ENCODE data around the gene MATN3.

GRCh38 chr2:20005067-20005627 is 7.3 kb downstream of the MATN3 start:
- no peak for TF ChIP-seq CTCF (IDR thresholded peaks at IDR 0.05)
- no peak for TF ChIP-seq POLR2AphosphoS5 (IDR thresholded peaks at IDR 0.05)
- TF ChIP-seq EP300 (IDR thresholded peaks at IDR 0.05), result no peak
- TF ChIP-seq POLR2A (IDR thresholded peaks at IDR 0.05), result no peak
